HepG2 (cell line): ENCODE results near the gene ASF1B. TPM values are rescaled to one million over a fixed set of nuclear protein-coding genes. Genes with fewer than 3 reads are reported as not detected.

Experiments
- CBFB ChIP-seq: sonication (generic); formaldehyde crosslinking; IDR thresholded peaks from 2 replicates; pipeline ENCODE4 v1.4.0; 2020; ENCODE audit warnings: missing genetic modification reagents
- DPF2 ChIP-seq: sonication (generic); formaldehyde crosslinking; IDR thresholded peaks from 2 replicates; pipeline ENCODE4 v1.4.0; 2020; ENCODE audit warnings: mild to moderate bottlenecking, low read depth, missing genetic modification reagents, borderline replicate concordance
- ETV5 ChIP-seq: IDR thresholded peaks from 2 replicates; pipeline ENCODE4 v1.6.1; 2018; ENCODE audit warnings: missing biosample characterization, missing genetic modification reagents, inconsistent platforms, borderline replicate concordance
- GABPA ChIP-seq, 2 experiments: IDR thresholded peaks; 2 replicates each; pipeline ENCODE4 v1.6.1; 2011 to 2016; ENCODE audit warnings: low read depth in 2 of 2, low read length in 1 of 2, missing biosample characterization in 1 of 2, missing genetic modification characterization in 1 of 2
- GTF3A ChIP-seq: sonication (generic); formaldehyde crosslinking; conservative IDR thresholded peaks from 2 replicates; pipeline ENCODE4 v1.4.0; 2020; ENCODE audit warnings: mild to moderate bottlenecking, missing genetic modification reagents
- HNRNPLL ChIP-seq: fragments of 200-400 bp; formaldehyde crosslinking; IDR thresholded peaks from 2 replicates; pipeline ENCODE4 v1.6.1; 2017; ENCODE audit warnings: mild to moderate bottlenecking, low read depth, low read length; ENCODE audit not compliant: poor library complexity, severe bottlenecking
- NPAS2 ChIP-seq: sonication (generic); formaldehyde crosslinking; IDR thresholded peaks from 2 replicates; pipeline ENCODE4 v1.8.0; 2022; ENCODE audit warnings: mild to moderate bottlenecking, missing genetic modification reagents, borderline replicate concordance
- PRMT3 ChIP-seq: sonication (generic); formaldehyde crosslinking; IDR thresholded peaks from 2 replicates; pipeline ENCODE4 v1.8.1; 2022; ENCODE audit warnings: low read depth, mild to moderate bottlenecking, moderate library complexity, missing genetic modification reagents, borderline replicate concordance
- RXRB ChIP-seq: IDR thresholded peaks from 2 replicates; pipeline ENCODE4 v1.6.1; 2016; ENCODE audit warnings: borderline replicate concordance, missing genetic modification reagents, missing compliant biosample characterization
- U2AF2 ChIP-seq: fragments of 200-400 bp; formaldehyde crosslinking; IDR thresholded peaks from 2 replicates; pipeline ENCODE4 v1.6.1; 2017; ENCODE audit warnings: low read depth, mild to moderate bottlenecking, low read length
- ZNF558 ChIP-seq: sonication (generic); formaldehyde crosslinking; IDR thresholded peaks from 2 replicates; pipeline ENCODE4 v1.9.0; 2022; ENCODE audit warnings: mild to moderate bottlenecking, missing genetic modification reagents, borderline replicate concordance
- polyA plus RNA-seq, 8 experiments: library from polyadenylated mRNA; depleted of rRNA in 3 of 8; stranded (reverse) in 7 of 8; unstranded in 1 of 8; fragments of >200 nt; fragmentation: Illumina TruSeq in 4 of 8; extraction: Trizol in 4 of 8; gene quantifications; 2 replicates each; pipeline versions ENCODE4 v1.2.1 to v1.2.3, GENCODE V29; 2011 to 2016; ENCODE audit warnings: low read depth in 4 of 8, missing spikeins in 1 of 8, mixed read lengths in 1 of 8; ENCODE audit not compliant: insufficient read depth in 1 of 8
- total RNA-seq, 5 experiments: library from RNA; depleted of rRNA; stranded (reverse); fragments of >200 nt; fragmentation: Illumina TruSeq; extraction: Trizol; gene quantifications; 2 replicates each; pipeline ENCODE4 v1.2.3, GENCODE V29; 2016; ENCODE audit warnings: low read depth in 1 of 5
- TF ChIP-seq, protein P1 (sequence below): sonication (generic); formaldehyde crosslinking; IDR thresholded peaks from 2 replicates; pipeline ENCODE4 v1.4.0; 2020; ENCODE audit warnings: missing genetic modification reagents, borderline replicate concordance
- TF ChIP-seq, protein P2 (sequence below): sonication (generic); formaldehyde crosslinking; IDR thresholded peaks from 2 replicates; pipeline ENCODE4 v1.5.0; 2020; ENCODE audit warnings: mild to moderate bottlenecking, missing genetic modification reagents
- TF ChIP-seq, protein P3 (sequence below): sonication (generic); formaldehyde crosslinking; IDR thresholded peaks from 2 replicates; pipeline ENCODE4 v1.4.0; 2020; ENCODE audit warnings: low read depth, mild to moderate bottlenecking, missing genetic modification reagents
- TF ChIP-seq, protein P4 (sequence below): sonication (generic); formaldehyde crosslinking; IDR thresholded peaks from 2 replicates; pipeline ENCODE4 v1.9.0; 2021; ENCODE audit warnings: missing genetic modification reagents, borderline replicate concordance
- TF ChIP-seq, protein P5 (sequence below): sonication (generic); formaldehyde crosslinking; IDR thresholded peaks from 2 replicates; pipeline ENCODE4; 2020; ENCODE audit warnings: missing genetic modification reagents, mild to moderate bottlenecking, borderline replicate concordance

The ASF1B gene
- total and polyA plus RNA-seq, 2 of the 13 experiments (the other 11 are each of a cell fraction or from before 2014, with no cell fraction given): 18.2 to 24.8 TPM

DNA sequence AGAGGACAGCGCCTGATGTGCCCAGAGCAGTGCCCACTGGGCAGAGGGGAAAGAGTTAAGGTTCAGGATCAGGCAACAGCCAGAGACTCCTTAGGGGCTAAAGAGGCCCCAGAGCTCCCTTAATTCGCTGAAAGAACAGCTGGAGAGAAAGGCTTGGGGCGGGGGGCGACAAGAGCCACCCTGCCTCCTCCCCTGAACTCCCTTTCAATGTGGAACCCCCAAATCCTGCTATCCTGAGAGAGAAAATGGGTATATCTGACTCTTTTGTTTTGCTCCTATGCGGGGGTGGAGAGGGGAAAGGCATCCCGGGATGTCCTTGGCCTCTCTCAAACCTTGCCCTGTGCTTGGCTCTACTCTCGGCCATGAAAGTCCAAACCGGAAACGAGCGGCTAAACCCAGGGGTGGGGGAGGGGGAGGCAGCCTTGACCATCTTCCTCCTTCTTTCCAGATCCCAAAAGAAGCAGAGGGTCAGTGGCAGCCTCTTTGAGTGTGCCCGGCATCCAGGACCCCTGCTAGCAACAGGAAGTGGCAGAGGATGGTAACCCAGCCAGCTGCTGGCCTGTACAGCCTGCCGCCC, 23.5 kb downstream of the ASF1B start (continued):
- TF ChIP-seq, protein P1, sequence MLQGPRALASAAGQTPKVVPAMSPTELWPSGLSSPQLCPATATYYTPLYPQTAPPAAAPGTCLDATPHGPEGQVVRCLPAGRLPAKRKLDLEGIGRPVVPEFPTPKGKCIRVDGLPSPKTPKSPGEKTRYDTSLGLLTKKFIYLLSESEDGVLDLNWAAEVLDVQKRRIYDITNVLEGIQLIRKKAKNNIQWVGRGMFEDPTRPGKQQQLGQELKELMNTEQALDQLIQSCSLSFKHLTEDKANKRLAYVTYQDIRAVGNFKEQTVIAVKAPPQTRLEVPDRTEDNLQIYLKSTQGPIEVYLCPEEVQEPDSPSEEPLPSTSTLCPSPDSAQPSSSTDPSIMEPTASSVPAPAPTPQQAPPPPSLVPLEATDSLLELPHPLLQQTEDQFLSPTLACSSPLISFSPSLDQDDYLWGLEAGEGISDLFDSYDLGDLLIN: no peak
- TF ChIP-seq, protein P2, sequence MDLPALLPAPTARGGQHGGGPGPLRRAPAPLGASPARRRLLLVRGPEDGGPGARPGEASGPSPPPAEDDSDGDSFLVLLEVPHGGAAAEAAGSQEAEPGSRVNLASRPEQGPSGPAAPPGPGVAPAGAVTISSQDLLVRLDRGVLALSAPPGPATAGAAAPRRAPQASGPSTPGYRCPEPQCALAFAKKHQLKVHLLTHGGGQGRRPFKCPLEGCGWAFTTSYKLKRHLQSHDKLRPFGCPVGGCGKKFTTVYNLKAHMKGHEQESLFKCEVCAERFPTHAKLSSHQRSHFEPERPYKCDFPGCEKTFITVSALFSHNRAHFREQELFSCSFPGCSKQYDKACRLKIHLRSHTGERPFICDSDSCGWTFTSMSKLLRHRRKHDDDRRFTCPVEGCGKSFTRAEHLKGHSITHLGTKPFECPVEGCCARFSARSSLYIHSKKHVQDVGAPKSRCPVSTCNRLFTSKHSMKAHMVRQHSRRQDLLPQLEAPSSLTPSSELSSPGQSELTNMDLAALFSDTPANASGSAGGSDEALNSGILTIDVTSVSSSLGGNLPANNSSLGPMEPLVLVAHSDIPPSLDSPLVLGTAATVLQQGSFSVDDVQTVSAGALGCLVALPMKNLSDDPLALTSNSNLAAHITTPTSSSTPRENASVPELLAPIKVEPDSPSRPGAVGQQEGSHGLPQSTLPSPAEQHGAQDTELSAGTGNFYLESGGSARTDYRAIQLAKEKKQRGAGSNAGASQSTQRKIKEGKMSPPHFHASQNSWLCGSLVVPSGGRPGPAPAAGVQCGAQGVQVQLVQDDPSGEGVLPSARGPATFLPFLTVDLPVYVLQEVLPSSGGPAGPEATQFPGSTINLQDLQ: no peak
- TF ChIP-seq HNRNPLL (no peak), ZNF558 (CRISPR knock-in tag) (no peak), NPAS2 (no peak), U2AF2 (no peak), ETV5 (CRISPR knock-in tag) (peak; percentile 86), PRMT3 (CRISPR knock-in tag) (no peak), RXRB (peak; percentile 60; the same call in 1 of the 2 replicates), GTF3A (0 out of 2 replicates have a peak, but pooled peaks have one; percentile 29), GABPA (IDR thresholded peaks at IDR 0.05; ENCODE audit: low read depth, low read length) (peak; percentile 28; the same call in 1 of the 2 replicates), GABPA (CRISPR knock-in tag; IDR thresholded peaks at IDR 0.05; ENCODE audit: low read depth) (peak; percentile 84), CBFB (no peak), DPF2 (CRISPR knock-in tag) (no peak)
- TF ChIP-seq, protein P3, sequence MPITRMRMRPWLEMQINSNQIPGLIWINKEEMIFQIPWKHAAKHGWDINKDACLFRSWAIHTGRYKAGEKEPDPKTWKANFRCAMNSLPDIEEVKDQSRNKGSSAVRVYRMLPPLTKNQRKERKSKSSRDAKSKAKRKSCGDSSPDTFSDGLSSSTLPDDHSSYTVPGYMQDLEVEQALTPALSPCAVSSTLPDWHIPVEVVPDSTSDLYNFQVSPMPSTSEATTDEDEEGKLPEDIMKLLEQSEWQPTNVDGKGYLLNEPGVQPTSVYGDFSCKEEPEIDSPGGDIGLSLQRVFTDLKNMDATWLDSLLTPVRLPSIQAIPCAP (CRISPR knock-in tag): no peak
- TF ChIP-seq, protein P4, sequence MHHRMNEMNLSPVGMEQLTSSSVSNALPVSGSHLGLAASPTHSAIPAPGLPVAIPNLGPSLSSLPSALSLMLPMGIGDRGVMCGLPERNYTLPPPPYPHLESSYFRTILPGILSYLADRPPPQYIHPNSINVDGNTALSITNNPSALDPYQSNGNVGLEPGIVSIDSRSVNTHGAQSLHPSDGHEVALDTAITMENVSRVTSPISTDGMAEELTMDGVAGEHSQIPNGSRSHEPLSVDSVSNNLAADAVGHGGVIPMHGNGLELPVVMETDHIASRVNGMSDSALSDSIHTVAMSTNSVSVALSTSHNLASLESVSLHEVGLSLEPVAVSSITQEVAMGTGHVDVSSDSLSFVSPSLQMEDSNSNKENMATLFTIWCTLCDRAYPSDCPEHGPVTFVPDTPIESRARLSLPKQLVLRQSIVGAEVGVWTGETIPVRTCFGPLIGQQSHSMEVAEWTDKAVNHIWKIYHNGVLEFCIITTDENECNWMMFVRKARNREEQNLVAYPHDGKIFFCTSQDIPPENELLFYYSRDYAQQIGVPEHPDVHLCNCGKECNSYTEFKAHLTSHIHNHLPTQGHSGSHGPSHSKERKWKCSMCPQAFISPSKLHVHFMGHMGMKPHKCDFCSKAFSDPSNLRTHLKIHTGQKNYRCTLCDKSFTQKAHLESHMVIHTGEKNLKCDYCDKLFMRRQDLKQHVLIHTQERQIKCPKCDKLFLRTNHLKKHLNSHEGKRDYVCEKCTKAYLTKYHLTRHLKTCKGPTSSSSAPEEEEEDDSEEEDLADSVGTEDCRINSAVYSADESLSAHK (CRISPR knock-in tag): no peak
- TF ChIP-seq, protein P5, sequence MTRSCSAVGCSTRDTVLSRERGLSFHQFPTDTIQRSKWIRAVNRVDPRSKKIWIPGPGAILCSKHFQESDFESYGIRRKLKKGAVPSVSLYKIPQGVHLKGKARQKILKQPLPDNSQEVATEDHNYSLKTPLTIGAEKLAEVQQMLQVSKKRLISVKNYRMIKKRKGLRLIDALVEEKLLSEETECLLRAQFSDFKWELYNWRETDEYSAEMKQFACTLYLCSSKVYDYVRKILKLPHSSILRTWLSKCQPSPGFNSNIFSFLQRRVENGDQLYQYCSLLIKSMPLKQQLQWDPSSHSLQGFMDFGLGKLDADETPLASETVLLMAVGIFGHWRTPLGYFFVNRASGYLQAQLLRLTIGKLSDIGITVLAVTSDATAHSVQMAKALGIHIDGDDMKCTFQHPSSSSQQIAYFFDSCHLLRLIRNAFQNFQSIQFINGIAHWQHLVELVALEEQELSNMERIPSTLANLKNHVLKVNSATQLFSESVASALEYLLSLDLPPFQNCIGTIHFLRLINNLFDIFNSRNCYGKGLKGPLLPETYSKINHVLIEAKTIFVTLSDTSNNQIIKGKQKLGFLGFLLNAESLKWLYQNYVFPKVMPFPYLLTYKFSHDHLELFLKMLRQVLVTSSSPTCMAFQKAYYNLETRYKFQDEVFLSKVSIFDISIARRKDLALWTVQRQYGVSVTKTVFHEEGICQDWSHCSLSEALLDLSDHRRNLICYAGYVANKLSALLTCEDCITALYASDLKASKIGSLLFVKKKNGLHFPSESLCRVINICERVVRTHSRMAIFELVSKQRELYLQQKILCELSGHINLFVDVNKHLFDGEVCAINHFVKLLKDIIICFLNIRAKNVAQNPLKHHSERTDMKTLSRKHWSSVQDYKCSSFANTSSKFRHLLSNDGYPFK (CRISPR knock-in tag): no peak
